Astrocyte (in vitro differentiated cells and primary cell): ENCODE results near the gene IGF1R. TPM values are rescaled to one million over a fixed set of nuclear protein-coding genes. Genes with fewer than 3 reads are reported as not detected.
A peak's percentile ranks its signal among the peaks of the same experiment; 100 is the strongest.

Source experiments
- DNase-seq: peaks from one replicate; pipeline ENCODE4 v3.0.0-alpha.2; 2010; ENCODE audit warnings: low read depth
- FAIRE-seq: peaks from 2 replicates; lab custom pipeline; 2011; peaks lifted over from hg19 to GRCh38; lab: Jason Lieb, UNC
- H2AFZ ChIP-seq: 2 replicates; pipeline ENCODE4 v1.6.0; 2012; ENCODE audit warnings: low read depth, low read length, inconsistent platforms
- H3K27ac ChIP-seq: 2 replicates; pipeline ENCODE4 v1.5.1; 2011; ENCODE audit warnings: low read depth, low read length, inconsistent platforms
- H3K27me3 ChIP-seq: 2 replicates; pipeline ENCODE4 v1.6.0; 2011; ENCODE audit warnings: low read length, inconsistent platforms; ENCODE audit not compliant: insufficient read depth
- H3K36me3 ChIP-seq: 2 replicates; pipeline ENCODE4 v1.5.1; 2011; ENCODE audit warnings: low read length, inconsistent platforms; ENCODE audit not compliant: insufficient read depth
- H3K4me1 ChIP-seq: 2 replicates; pipeline ENCODE4 v1.5.1; 2011; ENCODE audit warnings: low read length, inconsistent platforms; ENCODE audit not compliant: insufficient read depth
- H3K4me2 ChIP-seq: 2 replicates; pipeline ENCODE4 v1.6.0; 2012; ENCODE audit warnings: low read length, inconsistent platforms
- H3K4me3 ChIP-seq: 2 replicates; pipeline ENCODE4 v1.5.1; 2011; ENCODE audit warnings: low read depth, mild to moderate bottlenecking, low read length, inconsistent platforms; ENCODE audit not compliant: insufficient read depth
- H3K79me2 ChIP-seq: 2 replicates; pipeline ENCODE4 v1.6.0; 2012; ENCODE audit warnings: mild to moderate bottlenecking, low read length, inconsistent platforms; ENCODE audit not compliant: insufficient read depth
- H3K9ac ChIP-seq: 2 replicates; pipeline ENCODE4 v1.6.0; 2012; ENCODE audit warnings: mild to moderate bottlenecking, low read length, inconsistent platforms
- H3K9me3 ChIP-seq: 2 replicates; pipeline ENCODE4 v1.5.1; 2012; ENCODE audit warnings: low read depth, mild to moderate bottlenecking, low read length, inconsistent platforms; ENCODE audit not compliant: insufficient read depth
- H4K20me1 ChIP-seq: 2 replicates; pipeline ENCODE4 v1.6.0; 2012; ENCODE audit warnings: low read length, inconsistent platforms; ENCODE audit not compliant: insufficient read depth
- H3K27ac Mint-ChIP-seq: one replicate; pipeline ENCODE4 v1.8.0; 2021; ENCODE audit warnings: mild to moderate bottlenecking, mixed read lengths; ENCODE audit not compliant: unreplicated experiment
- H3K27me3 Mint-ChIP-seq: one replicate; pipeline ENCODE4 v1.8.0; 2021; ENCODE audit warnings: low read depth, mixed read lengths; ENCODE audit not compliant: unreplicated experiment
- H3K36me3 Mint-ChIP-seq: one replicate; pipeline ENCODE4 v1.8.0; 2021; ENCODE audit warnings: low read depth, mixed read lengths; ENCODE audit not compliant: unreplicated experiment
- H3K4me1 Mint-ChIP-seq: one replicate; pipeline ENCODE4 v1.8.0; 2021; ENCODE audit warnings: low read depth, mixed read lengths; ENCODE audit not compliant: unreplicated experiment
- H3K4me3 Mint-ChIP-seq: one replicate; pipeline ENCODE4 v1.8.0; 2021; ENCODE audit warnings: mild to moderate bottlenecking, moderate library complexity, mixed read lengths; ENCODE audit not compliant: unreplicated experiment
- H3K9me3 Mint-ChIP-seq: one replicate; pipeline ENCODE4 v1.8.0; 2021; ENCODE audit warnings: mild to moderate bottlenecking, mixed read lengths; ENCODE audit not compliant: unreplicated experiment
- CTCF ChIP-seq: IDR thresholded peaks from 2 replicates; pipeline ENCODE4 v1.5.1; 2011; ENCODE audit warnings: low read depth, mild to moderate bottlenecking, inconsistent platforms, low read length, moderate library complexity; ENCODE audit not compliant: insufficient read depth
- EZH2 ChIP-seq: IDR thresholded peaks from 2 replicates; pipeline ENCODE4 v1.6.1; 2012; ENCODE audit warnings: mild to moderate bottlenecking, low read length, inconsistent platforms; ENCODE audit not compliant: insufficient read depth
- total RNA-seq: library from RNA; stranded (reverse); gene quantifications from 2 replicates; pipeline ENCODE4 v1.2.1, GENCODE V29; 2021

IGF1R gene
- total RNA-seq, 1 donor from 2014 or later: 270 TPM

DNA sequence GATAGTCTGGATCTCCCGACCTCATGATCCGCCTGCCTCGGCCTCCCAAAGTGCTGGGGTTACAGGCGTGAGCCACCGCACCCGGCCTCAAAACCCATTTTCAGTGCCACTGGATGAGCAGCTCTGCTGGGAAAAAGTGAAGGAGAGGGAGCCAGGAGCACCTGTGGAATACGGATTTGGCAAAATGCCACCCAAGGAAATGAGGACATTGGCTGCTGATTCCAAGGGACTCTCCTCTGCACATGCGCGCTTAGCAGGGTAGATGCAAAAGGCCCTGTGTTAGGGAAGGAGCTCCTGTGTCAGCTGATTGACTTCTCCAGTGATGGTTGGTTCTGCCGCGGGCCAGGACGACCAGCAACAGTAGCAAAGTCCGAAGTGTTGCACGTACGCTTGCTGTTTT lies 43.4 kb upstream of the IGF1R start:
- no peak overlapping the region for H3K27ac ChIP-seq
- no peaks in the 10 kb centered on the region for H3K9me3 Mint-ChIP-seq
- H3K4me3 Mint-ChIP-seq: no peak overlapping the region
- DNase-seq: no peak
- TF ChIP-seq CTCF (no peak), EZH2 (no peak)
- no peak overlapping the region for H2AFZ ChIP-seq
- H3K27me3 ChIP-seq: peaks cover 3% of the 10 kb centered on the region
- no peak overlapping the region for H3K27ac Mint-ChIP-seq
- no peaks in the 10 kb centered on the region for H4K20me1 ChIP-seq
- peaks cover 3% of the 10 kb centered on the region for H3K4me1 ChIP-seq
- no peaks in the 10 kb centered on the region for H3K9me3 ChIP-seq
- FAIRE-seq: no peak
- H3K36me3 ChIP-seq: no peaks in the 10 kb centered on the region
- no peak overlapping the region for H3K9ac ChIP-seq
- H3K79me2 ChIP-seq: no peaks in the 10 kb centered on the region
- no peak overlapping the region for H3K4me2 ChIP-seq
- peaks cover 9% of the 10 kb centered on the region for H3K4me1 Mint-ChIP-seq
- H3K36me3 Mint-ChIP-seq: no peaks in the 10 kb centered on the region
- no peak overlapping the region for H3K4me3 ChIP-seq
- H3K27me3 Mint-ChIP-seq: peaks cover 2% of the 10 kb centered on the region

DNA sequence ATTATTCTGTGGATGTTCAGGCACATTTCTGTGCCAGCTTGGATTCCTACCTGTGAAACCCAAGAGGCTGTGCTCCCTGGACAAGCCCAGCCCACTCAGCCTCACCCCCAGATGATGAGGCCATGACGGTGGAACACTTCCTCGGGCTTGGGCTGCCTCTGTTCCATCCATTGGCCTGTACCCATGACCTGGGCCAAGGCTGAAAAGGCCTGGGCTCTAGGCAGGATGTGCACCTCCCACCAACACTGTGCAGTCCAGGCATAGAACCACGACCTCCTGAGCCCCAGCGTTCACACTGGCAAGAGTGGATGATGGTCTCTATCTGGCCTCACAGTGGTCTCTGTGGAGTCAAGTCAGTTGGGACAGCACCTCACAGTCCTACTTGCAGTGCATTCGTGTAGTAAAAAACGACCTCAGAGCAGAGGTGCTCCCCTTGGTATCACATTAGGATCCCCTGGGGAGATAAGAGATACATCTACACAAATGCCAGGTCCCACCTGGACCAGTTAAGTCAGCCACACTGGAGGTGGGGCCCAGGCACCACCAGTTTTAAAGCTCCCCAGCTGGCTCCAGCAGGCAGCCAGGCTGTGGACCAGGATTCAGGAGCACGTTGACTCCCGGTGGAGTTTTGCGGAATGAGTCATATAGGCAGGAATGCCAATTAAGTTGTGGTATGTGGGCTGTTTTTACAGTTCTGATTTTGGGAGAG lies 39.0 kb upstream of the IGF1R start:
- H3K27ac Mint-ChIP-seq: no peak overlapping the region
- Histone ChIP-seq H3K36me3 (no peaks in the 10 kb centered on the region), H3K4me2 (peak overlapping the region; percentile 30), H3K79me2 (no peaks in the 10 kb centered on the region), H3K27ac (no peak overlapping the region), H2AFZ (no peak overlapping the region), H4K20me1 (no peaks in the 10 kb centered on the region), H3K27me3 (no peaks in the 10 kb centered on the region), H3K4me3 (no peak overlapping the region), H3K9ac (no peak overlapping the region), H3K9me3 (no peaks in the 10 kb centered on the region), H3K4me1 (no peaks in the 10 kb centered on the region)
- peaks cover 3% of the 10 kb centered on the region for H3K4me1 Mint-ChIP-seq
- peaks cover 2% of the 10 kb centered on the region for H3K27me3 Mint-ChIP-seq
- no peak overlapping the region for H3K4me3 Mint-ChIP-seq
- FAIRE-seq (no peak), DNase-seq (peak; percentile 57)
- TF ChIP-seq EZH2 (no peak), CTCF (no peak)
- H3K9me3 Mint-ChIP-seq: peaks cover 2% of the 10 kb centered on the region
- no peaks in the 10 kb centered on the region for H3K36me3 Mint-ChIP-seq

DNA sequence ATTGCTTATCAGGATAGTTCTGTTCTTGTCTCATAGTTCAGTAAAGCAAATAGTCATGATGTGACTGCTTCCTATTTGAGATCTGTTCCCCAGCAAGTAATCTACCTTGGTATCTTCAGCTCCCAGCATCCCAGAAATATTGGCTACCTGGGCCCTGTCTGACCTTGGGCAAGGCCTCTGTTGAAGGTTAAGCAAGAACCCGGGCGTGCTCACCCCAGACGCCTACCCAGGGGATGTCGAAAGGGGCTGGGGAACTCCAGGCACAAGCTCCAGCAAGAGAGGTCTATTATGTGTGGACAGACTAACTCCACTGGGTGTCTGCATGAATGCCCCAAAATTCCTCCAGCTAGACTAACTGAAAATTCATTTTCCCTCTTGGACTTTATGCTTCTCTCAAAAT lies 37.3 kb upstream of the IGF1R start:
- Histone ChIP-seq H3K79me2 (no peaks in the 10 kb centered on the region), H3K27ac (no peak overlapping the region), H3K9ac (no peak overlapping the region), H2AFZ (no peak overlapping the region), H3K4me1 (no peaks in the 10 kb centered on the region), H3K4me2 (no peak overlapping the region), H4K20me1 (no peaks in the 10 kb centered on the region), H3K9me3 (no peaks in the 10 kb centered on the region), H3K4me3 (no peak overlapping the region), H3K27me3 (no peaks in the 10 kb centered on the region), H3K36me3 (no peaks in the 10 kb centered on the region)
- peaks cover 3% of the 10 kb centered on the region for H3K4me1 Mint-ChIP-seq
- peaks cover 2% of the 10 kb centered on the region for H3K27me3 Mint-ChIP-seq
- peaks cover 2% of the 10 kb centered on the region for H3K9me3 Mint-ChIP-seq
- H3K4me3 Mint-ChIP-seq: no peak overlapping the region
- DNase-seq: no peak
- no peaks in the 10 kb centered on the region for H3K36me3 Mint-ChIP-seq
- TF ChIP-seq EZH2 (no peak), CTCF (no peak)
- no peak for FAIRE-seq
- H3K27ac Mint-ChIP-seq: no peak overlapping the region
